HUES64 (cell line): Measurements from ENCODE around the gene ZBTB16.

Source experiments
- H3K27ac ChIP-seq: 2 replicates; pipeline ENCODE4 v1.7.0; 2013; ENCODE audit warnings: low read depth, low read length, inconsistent platforms
- H3K27me3 ChIP-seq: 2 replicates; pipeline ENCODE4 v1.6.1; 2013; ENCODE audit warnings: mild to moderate bottlenecking, low read length; ENCODE audit not compliant: insufficient read depth
- H3K36me3 ChIP-seq: 2 replicates; pipeline ENCODE4 v1.6.1; 2013; ENCODE audit warnings: mild to moderate bottlenecking, low read length; ENCODE audit not compliant: insufficient read depth
- H3K4me1 ChIP-seq: 2 replicates; pipeline ENCODE4 v1.6.1; 2013; ENCODE audit warnings: mild to moderate bottlenecking, low read length, moderate library complexity; ENCODE audit not compliant: insufficient read depth
- H3K4me3 ChIP-seq: 2 replicates; pipeline ENCODE4 v1.5.1; 2013; ENCODE audit warnings: mild to moderate bottlenecking, low read length, moderate library complexity
- H3K9ac ChIP-seq: 2 replicates; pipeline ENCODE4 v1.6.1; 2013; ENCODE audit warnings: mild to moderate bottlenecking, low read depth, low read length
- H3K9me3 ChIP-seq: 2 replicates; pipeline ENCODE4 v1.6.1; 2013; ENCODE audit warnings: low read depth, low read length; ENCODE audit not compliant: insufficient read depth
- WGBS: fragments of 150-250, 120-280 bp; methylation state at CpG from one replicate; pipeline ENCODE4 v1.1.7; 2013; ENCODE audit warnings: missing lambda C conversion rate; 5-methylcytosine and 5-hydroxymethylcytosine counted together

ZBTB16 gene

GRCh38 chr11:114180301-114181055 is 121.0 kb downstream of the ZBTB16 start:
- H3K9me3 ChIP-seq = no peaks in the 10 kb centered on the region
- no peaks in the 10 kb centered on the region; the same call in 1 of the 2 replicates for H3K4me1 ChIP-seq
- no peaks in the 10 kb centered on the region for H3K27me3 ChIP-seq
- H3K9ac ChIP-seq = no peak overlapping the region
- H3K27ac ChIP-seq = no peak overlapping the region
- 80% methylated on average over 6 of the region's 7 CpGs for WGBS
- no peak overlapping the region for H3K4me3 ChIP-seq
- H3K36me3 ChIP-seq = no peaks in the 10 kb centered on the region

- Histone ChIP-seq H3K9ac (no peak overlapping the region), H3K27me3 (no peaks in the 10 kb centered on the region), H3K27ac (no peak overlapping the region), H3K9me3 (no peaks in the 10 kb centered on the region), H3K36me3 (no peaks in the 10 kb centered on the region), H3K4me3 (no peak overlapping the region), H3K4me1 (no peaks in the 10 kb centered on the region; the same call in 1 of the 2 replicates)
- WGBS = 92% methylated on average over 3 of the region's 3 CpGs
Observed at GRCh38 chr11:114181195-114181594, 121.7 kb downstream of the ZBTB16 start.

GRCh38 chr11:114181752-114182151 is 122.2 kb downstream of the ZBTB16 start:
- no peaks in the 10 kb centered on the region for H3K27me3 ChIP-seq
- H3K9ac ChIP-seq = no peak overlapping the region
- no peak overlapping the region for H3K4me3 ChIP-seq
- no peaks in the 10 kb centered on the region for H3K36me3 ChIP-seq
- H3K4me1 ChIP-seq = no peaks in the 10 kb centered on the region; the same call in 1 of the 2 replicates
- H3K9me3 ChIP-seq = no peaks in the 10 kb centered on the region
- WGBS = 88% methylated on average over 8 of the region's 8 CpGs
- no peak overlapping the region for H3K27ac ChIP-seq

- 95% methylated on average over 11 of the region's 11 CpGs for WGBS
- Histone ChIP-seq H3K36me3 (no peaks in the 10 kb centered on the region), H3K27ac (no peak overlapping the region), H3K9me3 (no peaks in the 10 kb centered on the region), H3K27me3 (no peaks in the 10 kb centered on the region), H3K9ac (no peak overlapping the region), H3K4me3 (no peak overlapping the region), H3K4me1 (no peaks in the 10 kb centered on the region; the same call in 1 of the 2 replicates)
Observed at GRCh38 chr11:114182471-114183043, 123.0 kb downstream of the ZBTB16 start.

GRCh38 chr11:114183044-114183511 is 123.6 kb downstream of the ZBTB16 start:
- H3K27ac ChIP-seq = no peak overlapping the region
- H3K9ac ChIP-seq = no peak overlapping the region
- H3K36me3 ChIP-seq = no peaks in the 10 kb centered on the region
- H3K9me3 ChIP-seq = no peaks in the 10 kb centered on the region
- H3K4me1 ChIP-seq = no peaks in the 10 kb centered on the region; the same call in 1 of the 2 replicates
- no peaks in the 10 kb centered on the region for H3K27me3 ChIP-seq
- 85% methylated on average over 15 of the region's 15 CpGs for WGBS
- H3K4me3 ChIP-seq = no peak overlapping the region

GRCh38 chr11:114185436-114185835 is 125.9 kb downstream of the ZBTB16 start:
- H3K4me1 ChIP-seq = no peaks in the 10 kb centered on the region
- H3K9ac ChIP-seq = no peak overlapping the region
- no peak overlapping the region for H3K4me3 ChIP-seq
- H3K27ac ChIP-seq = no peak overlapping the region
- H3K9me3 ChIP-seq = no peaks in the 10 kb centered on the region
- no peaks in the 10 kb centered on the region for H3K36me3 ChIP-seq
- H3K27me3 ChIP-seq = no peaks in the 10 kb centered on the region
- 95% methylated on average over 6 of the region's 6 CpGs for WGBS

- Histone ChIP-seq H3K4me3 (no peak overlapping the region), H3K9me3 (no peaks in the 10 kb centered on the region), H3K36me3 (no peaks in the 10 kb centered on the region), H3K4me1 (no peaks in the 10 kb centered on the region), H3K27me3 (no peaks in the 10 kb centered on the region), H3K27ac (no peak overlapping the region), H3K9ac (no peak overlapping the region)
- WGBS = 92% methylated on average over 7 of the region's 7 CpGs
Observed at GRCh38 chr11:114187173-114187572, 127.7 kb downstream of the ZBTB16 start.

GRCh38 chr11:114188851-114189570 is 129.5 kb downstream of the ZBTB16 start:
- Histone ChIP-seq H3K36me3 (no peaks in the 10 kb centered on the region), H3K9ac (no peak overlapping the region), H3K4me1 (no peaks in the 10 kb centered on the region), H3K27ac (no peak overlapping the region), H3K27me3 (no peaks in the 10 kb centered on the region), H3K4me3 (no peak overlapping the region), H3K9me3 (no peaks in the 10 kb centered on the region)
- WGBS = 92% methylated on average over 3 of the region's 3 CpGs

- no peaks in the 10 kb centered on the region for H3K27me3 ChIP-seq
- H3K4me1 ChIP-seq = 0 out of 2 replicates have a peak, but pooled peaks cover 4% of the 10 kb centered on the region
- WGBS = 99% methylated on average over 3 of the region's 4 CpGs
- no peak overlapping the region for H3K27ac ChIP-seq
- no peaks in the 10 kb centered on the region for H3K36me3 ChIP-seq
- H3K9ac ChIP-seq = no peak overlapping the region
- no peak overlapping the region for H3K4me3 ChIP-seq
- no peaks in the 10 kb centered on the region for H3K9me3 ChIP-seq
Observed at GRCh38 chr11:114190630-114191029, 131.1 kb downstream of the ZBTB16 start.

GRCh38 chr11:114191893-114192292 is 132.4 kb downstream of the ZBTB16 start:
- H3K9me3 ChIP-seq = no peaks in the 10 kb centered on the region
- no peaks in the 10 kb centered on the region for H3K27me3 ChIP-seq
- 90% methylated on average over 1 of the region's 2 CpGs for WGBS
- H3K4me3 ChIP-seq = no peak overlapping the region
- H3K9ac ChIP-seq = no peak overlapping the region
- H3K4me1 ChIP-seq = 0 out of 2 replicates have a peak, but pooled peaks cover 4% of the 10 kb centered on the region
- no peaks in the 10 kb centered on the region for H3K36me3 ChIP-seq
- no peak overlapping the region for H3K27ac ChIP-seq

GRCh38 chr11:114192841-114193389 is 133.4 kb downstream of the ZBTB16 start:
- Histone ChIP-seq H3K4me1 (0 out of 2 replicates have a peak, but pooled peaks cover 6% of the 10 kb centered on the region), H3K27ac (no peak overlapping the region), H3K9ac (no peak overlapping the region), H3K9me3 (no peaks in the 10 kb centered on the region), H3K27me3 (no peaks in the 10 kb centered on the region), H3K36me3 (no peaks in the 10 kb centered on the region), H3K4me3 (no peak overlapping the region)
- 65% methylated on average over 4 of the region's 4 CpGs for WGBS
